Esophagus squamous epithelium (tissue), 5 donors: ENCODE data around the gene TADA2B. TPM values are rescaled to one million over a fixed set of nuclear protein-coding genes. Genes with fewer than 3 reads are reported as not detected.
A peak's percentile ranks its signal among the peaks of the same experiment; 100 is the strongest.

ENCODE experiments used
- DNase-seq: peaks from one replicate; lab custom pipeline; 2025; lab: John Stamatoyannopoulos, UW
- H3K27ac ChIP-seq, 4 donors: fragments of 200-600 bp; sonication (generic); one replicate each; pipeline ENCODE4 v1.5.1; 2016 to 2019; ENCODE audit warnings: mild to moderate bottlenecking in 1 of 4
- H3K27me3 ChIP-seq, 4 donors: fragments of 200-600 bp; sonication (generic); 1 replicate in 3 of 4; 2 replicates in 1 of 4; pipeline versions ENCODE4 v1.5.1 to v1.6.0; 2017 to 2021; ENCODE audit warnings: antibody characterized with exemption in 1 of 4
- H3K36me3 ChIP-seq, 3 donors: fragments of 200-600 bp; sonication (generic); one replicate each; pipeline ENCODE4 v1.5.1; 2016 to 2019
- H3K4me1 ChIP-seq, 3 donors: fragments of 200-600 bp; sonication (generic); one replicate each; pipeline ENCODE4 v1.5.1; 2017 to 2019
- H3K4me3 ChIP-seq, 4 donors: fragments of 200-600 bp; sonication (generic); 1 replicate in 3 of 4; 2 replicates in 1 of 4; pipeline ENCODE4 v1.5.1; 2016 to 2019; ENCODE audit warnings: mild to moderate bottlenecking in 2 of 4, moderate library complexity in 1 of 4
- H3K9me3 ChIP-seq, 3 donors: fragments of 200-600 bp; sonication (generic); one replicate each; pipeline ENCODE4 v1.5.1; 2016 to 2019
- POLR2A ChIP-seq, 4 donors: fragments of 450-650 bp; IDR thresholded peaks; one replicate each; pipeline ENCODE4 v1.6.1; 2017; ENCODE audit warnings: antibody characterized with exemption in 4 of 4, mild to moderate bottlenecking in 4 of 4, moderate library complexity in 3 of 4
- WGBS, 2 donors: methylation state at CpG; one replicate each; pipeline ENCODE4 v1.1.5; 2018; 5-methylcytosine and 5-hydroxymethylcytosine counted together
- intact Hi-C: fragments of 100-400 bp; cut with DNase I; formaldehyde crosslinking; loops from one replicate; pipeline ENCODE4 v1.15.0; 2022
- total RNA-seq, 4 donors: library from RNA; depleted of rRNA; stranded (reverse); fragments of >200 nt; gene quantifications; one replicate each; pipeline ENCODE4 v1.1.0, GENCODE V29; 2016
- TF ChIP-seq, protein P1 (sequence below), 6 experiments: fragments of 450-650 bp in 4 of 6; fragments of 200-600 bp in 2 of 6; sonication (generic) in 2 of 6; IDR thresholded peaks; one replicate each; pipeline ENCODE4 v1.5.1; 2016 to 2019; ENCODE audit warnings: antibody characterized with exemption in 6 of 6, mild to moderate bottlenecking in 4 of 6, moderate library complexity in 4 of 6
- donor health status: DM: yes; HTN: yes; CAD: no.

The TADA2B gene
- total RNA-seq, 4 donors from 2014 or later, result 10.1 to 16.5 (median 13.0) TPM

DNA sequence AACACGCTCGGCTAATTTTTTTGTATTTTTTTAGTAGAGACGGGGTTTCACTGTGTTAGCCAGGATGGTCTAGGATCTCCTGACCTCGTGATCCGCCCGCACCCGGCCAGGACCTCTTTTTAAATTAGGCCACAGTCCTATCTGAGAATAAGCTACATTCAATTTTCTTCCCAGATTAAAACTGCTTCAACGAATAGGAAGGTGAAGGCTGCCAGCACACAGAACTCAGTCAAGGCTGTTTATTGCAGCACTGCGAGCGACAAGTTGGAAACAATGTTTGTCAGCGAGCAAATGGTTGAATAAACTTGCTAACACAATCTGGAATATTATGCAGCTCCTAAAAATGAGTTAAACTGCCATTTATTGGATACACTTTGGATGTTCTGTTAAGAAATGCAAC lies 22.8 kb downstream of the TADA2B start:
- H3K4me3 ChIP-seq, result no peak overlapping the region
- peaks cover 5 to 40% (median 28%) of the 10 kb centered on the region in 3 donors for H3K36me3 ChIP-seq
- TF ChIP-seq, protein P1, sequence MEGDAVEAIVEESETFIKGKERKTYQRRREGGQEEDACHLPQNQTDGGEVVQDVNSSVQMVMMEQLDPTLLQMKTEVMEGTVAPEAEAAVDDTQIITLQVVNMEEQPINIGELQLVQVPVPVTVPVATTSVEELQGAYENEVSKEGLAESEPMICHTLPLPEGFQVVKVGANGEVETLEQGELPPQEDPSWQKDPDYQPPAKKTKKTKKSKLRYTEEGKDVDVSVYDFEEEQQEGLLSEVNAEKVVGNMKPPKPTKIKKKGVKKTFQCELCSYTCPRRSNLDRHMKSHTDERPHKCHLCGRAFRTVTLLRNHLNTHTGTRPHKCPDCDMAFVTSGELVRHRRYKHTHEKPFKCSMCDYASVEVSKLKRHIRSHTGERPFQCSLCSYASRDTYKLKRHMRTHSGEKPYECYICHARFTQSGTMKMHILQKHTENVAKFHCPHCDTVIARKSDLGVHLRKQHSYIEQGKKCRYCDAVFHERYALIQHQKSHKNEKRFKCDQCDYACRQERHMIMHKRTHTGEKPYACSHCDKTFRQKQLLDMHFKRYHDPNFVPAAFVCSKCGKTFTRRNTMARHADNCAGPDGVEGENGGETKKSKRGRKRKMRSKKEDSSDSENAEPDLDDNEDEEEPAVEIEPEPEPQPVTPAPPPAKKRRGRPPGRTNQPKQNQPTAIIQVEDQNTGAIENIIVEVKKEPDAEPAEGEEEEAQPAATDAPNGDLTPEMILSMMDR (IDR thresholded peaks at IDR 0.05), result no peak
- no peak for TF ChIP-seq POLR2A (IDR thresholded peaks at IDR 0.05)
- peaks cover 12 to 47% (median 28%) of the 10 kb centered on the region in 3 donors for H3K4me1 ChIP-seq
- no peaks in the 10 kb centered on the region for H3K27me3 ChIP-seq
- no peaks in the 10 kb centered on the region for H3K9me3 ChIP-seq
- 89 to 90% methylated on average over 9 to 11 of the region's 11 CpGs for WGBS, 2 donors
- DNase-seq, result no peak
- intact Hi-C loops, result loop anchor here (5.0 kb wide), 2 partner anchors 79 to 159 kb away; partner anchors contain the start of gene TBC1D14
- H3K27ac ChIP-seq, result no peak overlapping the region

DNA sequence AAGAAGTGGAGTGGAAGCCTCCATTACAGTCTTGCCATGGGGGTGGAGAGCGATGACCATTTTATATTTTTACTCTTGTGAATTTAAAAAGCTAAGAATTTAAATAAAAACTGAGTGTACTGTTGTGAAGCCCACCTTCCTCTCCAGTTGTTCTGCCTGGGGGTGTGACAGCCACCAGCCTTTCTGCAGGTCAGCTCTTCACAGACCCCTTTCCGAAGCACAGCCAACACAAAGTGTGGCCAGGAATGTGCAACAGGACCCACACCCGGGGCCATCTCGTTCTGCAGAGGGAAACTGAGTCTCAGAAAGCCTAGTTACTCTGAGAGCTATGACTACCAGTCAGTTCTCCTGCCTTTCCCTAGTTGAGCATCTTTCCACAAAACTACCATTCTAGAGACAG lies 23.3 kb downstream of the TADA2B start:
- H3K9me3 ChIP-seq, result no peaks in the 10 kb centered on the region
- DNase-seq, result no peak
- H3K36me3 ChIP-seq, result peaks cover under 1 to 35% (median 24%) of the 10 kb centered on the region in 3 donors
- H3K4me1 ChIP-seq, result peaks cover 12 to 47% (median 28%) of the 10 kb centered on the region in 3 donors
- WGBS, 2 donors, result 69 to 74% methylated on average over 4 of the region's 4 CpGs
- peak overlapping the region in 2 of 4 donors; percentile 86 to 97 for H3K27ac ChIP-seq
- TF ChIP-seq, protein P1 (IDR thresholded peaks at IDR 0.05), result no peak
- no peak for TF ChIP-seq POLR2A (IDR thresholded peaks at IDR 0.05)
- peak overlapping the region in 3 of 4 donors; percentile 74 to 95 (median 94) for H3K4me3 ChIP-seq
- intact Hi-C loops, result loop anchor here (5.0 kb wide), 2 partner anchors 79 to 159 kb away; partner anchors contain the start of gene TBC1D14
- no peaks in the 10 kb centered on the region for H3K27me3 ChIP-seq

DNA sequence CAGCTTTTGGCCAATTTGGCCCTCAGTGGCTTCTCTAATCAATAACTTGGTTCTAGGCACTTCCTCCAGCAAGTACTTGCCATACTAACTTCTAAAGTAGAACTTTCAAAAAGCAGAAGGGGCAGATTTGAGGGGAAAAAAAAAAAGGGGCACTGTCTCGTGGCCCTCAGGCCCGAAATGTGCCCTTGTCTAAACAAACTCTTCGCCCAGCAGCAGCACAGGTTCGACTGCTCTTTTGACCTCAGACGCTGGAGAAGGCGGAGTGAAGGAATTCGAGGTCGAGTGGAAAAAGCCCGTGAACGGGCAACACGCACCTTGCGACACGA lies 23.9 kb downstream of the TADA2B start:
- H3K9me3 ChIP-seq, result no peaks in the 10 kb centered on the region
- no peak for DNase-seq
- peaks cover 12 to 47% (median 28%) of the 10 kb centered on the region in 3 donors for H3K4me1 ChIP-seq
- TF ChIP-seq, protein P1 (IDR thresholded peaks at IDR 0.05), result no peak
- TF ChIP-seq POLR2A (IDR thresholded peaks at IDR 0.05), result no peak
- H3K36me3 ChIP-seq, result peaks cover 0 to 29% (median 18%) of the 10 kb centered on the region in 3 donors
- peak overlapping the region; percentile 86 to 97 (median 94) for H3K27ac ChIP-seq
- H3K27me3 ChIP-seq, result no peaks in the 10 kb centered on the region
- H3K4me3 ChIP-seq, result peak overlapping the region; percentile 74 to 95 (median 94)
- 1% methylated on average over 8 to 13 of the region's 13 CpGs for WGBS, 2 donors
- intact Hi-C loops, result loop anchor here (5.0 kb wide), 2 partner anchors 80 to 160 kb away; partner anchors contain the start of gene TBC1D14

DNA sequence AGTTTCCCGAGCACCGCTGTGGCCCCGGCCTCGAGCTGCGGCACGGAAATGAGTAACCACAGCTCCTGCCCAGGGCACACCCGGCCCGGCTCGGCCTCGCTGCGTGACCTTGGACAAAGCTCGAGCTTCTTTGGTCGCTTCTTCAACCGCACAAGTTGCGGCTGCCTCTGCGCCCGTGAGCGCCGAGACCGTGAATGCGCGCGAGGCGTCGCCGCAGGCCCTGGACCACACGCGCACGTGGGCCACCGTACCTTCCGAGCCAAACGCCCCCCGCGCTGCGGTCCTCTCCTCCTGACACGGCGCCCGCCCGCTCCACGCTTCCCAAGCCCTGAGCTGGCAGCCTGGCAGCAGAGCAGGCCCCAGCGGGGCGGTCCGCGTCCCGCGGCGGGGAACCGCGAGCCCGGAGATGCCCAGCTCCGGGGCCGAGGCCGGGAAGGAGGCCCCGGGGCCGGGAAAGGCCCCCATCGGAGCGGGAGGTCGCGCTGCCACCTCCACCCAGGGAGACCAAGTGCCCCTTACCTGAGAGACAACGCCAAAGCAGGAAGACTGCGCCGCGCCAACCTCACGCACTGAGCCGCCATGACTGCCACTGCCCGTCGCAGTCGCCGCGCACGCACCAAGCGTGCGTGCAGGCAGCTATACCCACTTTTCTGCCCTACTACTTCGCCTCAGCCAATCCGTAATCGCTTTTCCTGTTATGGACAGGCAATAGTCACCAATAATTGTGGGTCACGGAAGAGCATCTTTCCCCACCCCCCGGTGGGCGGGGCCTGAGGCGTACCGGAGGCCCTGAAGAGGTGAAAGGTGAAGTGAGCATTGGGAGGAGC lies 24.5 kb downstream of the TADA2B start, which contains the start of gene GRPEL1:
GRPEL1 (minus strand) TSS at position 613 of the 827 bp plus-strand sequence; CDS start at position 581, 32 bp downstream.
- Histone ChIP-seq H3K27ac (peak within 1 kb of the TSS; percentile 93 to 97 (median 95)), H3K9me3 (no peaks in the 10 kb centered on the region), H3K27me3 (no peaks in the 10 kb centered on the region), H3K36me3 (peaks cover 0 to 24% (median 17%) of the 10 kb centered on the region in 3 donors), H3K4me1 (peaks cover 12 to 47% (median 28%) of the 10 kb centered on the region in 3 donors), H3K4me3 (peak within 1 kb of the TSS; percentile 74 to 95 (median 94))
- WGBS, 2 donors, result 0% methylated on average over 6 to 7 of the region's 81 CpGs
- intact Hi-C loops, result loop anchor here (5.0 kb wide), 2 partner anchors 80 to 160 kb away; partner anchors contain the start of gene TBC1D14
- peak; percentile 96 for DNase-seq
- TF ChIP-seq, protein P1 (IDR thresholded peaks at IDR 0.05), result peak in 1 of 6 experiments; percentile 5
- peak in 3 of 4 donors; percentile 90 to 98 (median 97) for TF ChIP-seq POLR2A (IDR thresholded peaks at IDR 0.05)
